Neural crest cell (in vitro differentiated cells): ENCODE data around the gene COLEC11. TPM values are rescaled to one million over a fixed set of nuclear protein-coding genes. Genes with fewer than 3 reads are reported as not detected.

Experiments
- DNase-seq: peaks from one replicate; pipeline ENCODE4 v3.0.0; 2021; ENCODE audit warnings: low read depth, mixed read lengths, low spot score
- H3K27ac Mint-ChIP-seq: one replicate; pipeline ENCODE4 v1.8.0; 2021; ENCODE audit warnings: mild to moderate bottlenecking, mixed read lengths; ENCODE audit not compliant: unreplicated experiment
- H3K27me3 Mint-ChIP-seq: 2 replicates; pipeline ENCODE4 v1.8.0; 2021; ENCODE audit warnings: low read depth, mild to moderate bottlenecking, mixed read lengths
- H3K36me3 Mint-ChIP-seq: 2 replicates; pipeline ENCODE4 v1.8.0; 2021; ENCODE audit warnings: low read depth, mild to moderate bottlenecking, mixed read lengths
- H3K4me1 Mint-ChIP-seq: 2 replicates; pipeline ENCODE4 v1.8.0; 2021; ENCODE audit warnings: mixed read lengths
- H3K4me3 Mint-ChIP-seq: one replicate; pipeline ENCODE4 v1.8.0; 2021; ENCODE audit warnings: mild to moderate bottlenecking, mixed read lengths
- H3K9me3 Mint-ChIP-seq: 2 replicates; pipeline ENCODE4 v1.8.0; 2021; ENCODE audit warnings: mixed read lengths
- total RNA-seq: library from RNA; stranded (reverse); gene quantifications from 2 replicates; pipeline ENCODE4 v1.2.1, GENCODE V29; 2021
- TF ChIP-seq, protein P1 (sequence below): fragments of 200-600 bp; sonication (generic); conservative IDR thresholded peaks from 2 replicates; pipeline ENCODE4 v1.5.0; 2021; ENCODE audit warnings: antibody characterized with exemption, mild to moderate bottlenecking

Gene COLEC11
- total RNA-seq, 1 donor from 2014 or later = not detected

GRCh38 chr2:3622967-3623366 is 28.1 kb downstream of the COLEC11 start:
- Mint-ChIP-seq H3K27ac (no peak overlapping the region), H3K4me3 (no peak overlapping the region), H3K9me3 (peaks cover 10% of the 10 kb centered on the region), H3K4me1 (no peaks in the 10 kb centered on the region), H3K36me3 (peaks cover 7% of the 10 kb centered on the region), H3K27me3 (peaks cover 6% of the 10 kb centered on the region)
- TF ChIP-seq, protein P1, sequence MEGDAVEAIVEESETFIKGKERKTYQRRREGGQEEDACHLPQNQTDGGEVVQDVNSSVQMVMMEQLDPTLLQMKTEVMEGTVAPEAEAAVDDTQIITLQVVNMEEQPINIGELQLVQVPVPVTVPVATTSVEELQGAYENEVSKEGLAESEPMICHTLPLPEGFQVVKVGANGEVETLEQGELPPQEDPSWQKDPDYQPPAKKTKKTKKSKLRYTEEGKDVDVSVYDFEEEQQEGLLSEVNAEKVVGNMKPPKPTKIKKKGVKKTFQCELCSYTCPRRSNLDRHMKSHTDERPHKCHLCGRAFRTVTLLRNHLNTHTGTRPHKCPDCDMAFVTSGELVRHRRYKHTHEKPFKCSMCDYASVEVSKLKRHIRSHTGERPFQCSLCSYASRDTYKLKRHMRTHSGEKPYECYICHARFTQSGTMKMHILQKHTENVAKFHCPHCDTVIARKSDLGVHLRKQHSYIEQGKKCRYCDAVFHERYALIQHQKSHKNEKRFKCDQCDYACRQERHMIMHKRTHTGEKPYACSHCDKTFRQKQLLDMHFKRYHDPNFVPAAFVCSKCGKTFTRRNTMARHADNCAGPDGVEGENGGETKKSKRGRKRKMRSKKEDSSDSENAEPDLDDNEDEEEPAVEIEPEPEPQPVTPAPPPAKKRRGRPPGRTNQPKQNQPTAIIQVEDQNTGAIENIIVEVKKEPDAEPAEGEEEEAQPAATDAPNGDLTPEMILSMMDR = no peak
- no peak for DNase-seq

DNA sequence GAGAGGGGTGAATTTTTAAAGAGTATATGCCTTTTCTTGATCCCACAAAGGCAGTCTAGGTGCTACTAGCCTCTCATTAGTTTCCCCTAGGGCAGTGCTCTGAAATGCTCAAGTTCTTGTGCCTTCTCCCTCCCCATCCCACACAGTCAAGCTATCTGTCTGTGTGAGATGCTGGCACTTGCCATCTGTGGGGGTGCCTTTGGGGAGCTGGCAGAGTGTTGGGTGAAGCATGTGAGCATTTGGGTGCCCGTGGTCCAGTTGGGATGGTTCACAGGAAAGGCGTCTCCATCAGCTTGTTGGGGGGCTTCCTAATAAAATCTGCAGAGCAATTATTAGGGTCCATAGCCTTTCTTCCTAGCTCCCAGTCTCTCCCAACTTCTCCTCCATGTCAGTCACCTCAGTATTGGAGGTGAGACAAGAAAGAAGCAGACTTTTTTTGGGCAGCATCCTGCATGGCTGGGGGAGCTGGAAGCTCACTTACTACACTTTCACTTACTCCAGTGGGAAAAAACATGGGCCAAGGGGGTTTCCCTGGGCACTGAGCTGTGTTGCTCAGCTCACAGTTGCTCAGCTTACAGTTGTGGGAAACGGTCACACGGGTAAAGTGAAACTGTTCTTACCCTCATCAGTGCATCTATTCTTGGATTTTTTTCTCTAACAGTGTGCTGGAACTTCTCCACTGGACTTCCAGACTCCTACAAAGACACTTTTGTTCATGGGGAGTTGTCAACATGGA is 29.3 kb downstream of the COLEC11 start:
- TF ChIP-seq, protein P1 = no peak
- Mint-ChIP-seq H3K27ac (no peak overlapping the region), H3K4me3 (no peak overlapping the region), H3K9me3 (peaks cover 10% of the 10 kb centered on the region), H3K36me3 (peaks cover 7% of the 10 kb centered on the region), H3K4me1 (no peaks in the 10 kb centered on the region), H3K27me3 (peaks cover 4% of the 10 kb centered on the region)
- no peak for DNase-seq

DNA sequence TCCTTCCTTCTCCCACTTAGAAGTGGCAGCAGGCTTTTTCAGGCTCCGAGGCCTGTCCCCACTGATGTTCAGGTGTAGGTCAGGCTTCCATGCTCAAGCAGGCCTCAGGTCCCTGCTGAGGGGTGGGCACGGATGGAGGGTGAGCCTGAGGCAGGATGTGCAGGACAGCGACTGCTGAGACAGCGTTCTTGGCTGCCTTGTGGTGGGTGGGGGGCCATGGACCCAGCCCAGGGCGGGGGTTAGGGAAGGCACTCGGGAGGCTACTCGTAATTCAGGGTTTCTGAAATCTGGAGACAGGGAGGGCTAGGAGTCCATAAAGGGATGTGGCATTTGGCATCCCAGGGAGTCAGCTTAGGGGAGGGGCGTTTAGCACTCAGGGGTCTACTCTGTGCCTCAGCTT is 30.3 kb downstream of the COLEC11 start:
- Mint-ChIP-seq H3K27ac (no peak overlapping the region), H3K4me3 (no peak overlapping the region), H3K36me3 (peaks cover 7% of the 10 kb centered on the region), H3K9me3 (peaks cover 10% of the 10 kb centered on the region), H3K4me1 (no peaks in the 10 kb centered on the region), H3K27me3 (peaks cover 3% of the 10 kb centered on the region)
- TF ChIP-seq, protein P1 = no peak
- no peak for DNase-seq

DNA sequence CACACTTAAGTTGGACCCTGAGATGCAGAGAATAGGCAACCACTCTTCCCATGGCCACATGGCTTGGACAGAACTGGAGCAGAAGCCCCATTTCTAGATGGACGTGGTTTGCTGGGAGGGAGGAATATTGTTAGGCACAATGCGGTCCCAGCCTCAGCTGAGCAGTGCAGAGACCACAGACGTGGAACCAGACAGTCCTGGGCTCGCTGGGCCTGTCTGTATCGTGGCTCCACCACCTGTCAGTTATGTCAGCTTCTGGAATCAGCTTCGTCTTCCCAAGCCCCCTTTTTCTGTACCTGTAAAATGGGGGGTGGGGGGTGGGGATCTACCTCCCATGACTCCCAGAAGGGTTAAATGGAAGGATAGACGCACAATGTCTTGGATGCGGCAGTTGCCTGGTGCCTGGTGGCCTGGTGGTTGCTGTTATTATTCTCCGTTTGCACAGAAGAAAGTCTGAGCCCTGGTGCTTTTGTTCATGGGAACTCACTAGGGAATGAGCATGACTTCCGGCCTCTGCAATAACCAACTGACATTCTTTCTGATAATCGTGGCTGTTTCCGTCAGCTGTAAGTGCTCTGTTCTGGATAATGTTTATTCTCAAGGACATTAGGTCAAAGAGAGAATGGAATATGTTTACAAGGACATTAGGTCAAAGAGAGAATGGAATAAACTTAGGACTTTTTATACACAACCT is 31.4 kb downstream of the COLEC11 start:
- TF ChIP-seq, protein P1 = no peak
- no peak overlapping the region for H3K4me3 Mint-ChIP-seq
- no peaks in the 10 kb centered on the region for H3K4me1 Mint-ChIP-seq
- peaks cover 2% of the 10 kb centered on the region for H3K36me3 Mint-ChIP-seq
- H3K27me3 Mint-ChIP-seq = no peaks in the 10 kb centered on the region
- peaks cover 6% of the 10 kb centered on the region for H3K9me3 Mint-ChIP-seq
- no peak for DNase-seq
- H3K27ac Mint-ChIP-seq = no peak overlapping the region

GRCh38 chr2:3626812-3627499 is 32.0 kb downstream of the COLEC11 start:
- Mint-ChIP-seq H3K27ac (no peak overlapping the region), H3K4me3 (no peak overlapping the region), H3K36me3 (peaks cover 2% of the 10 kb centered on the region), H3K4me1 (no peaks in the 10 kb centered on the region), H3K27me3 (no peaks in the 10 kb centered on the region), H3K9me3 (peaks cover 6% of the 10 kb centered on the region)
- TF ChIP-seq, protein P1 = no peak
- DNase-seq = no peak
